Left renal pelvis (tissue), 4 donors: ENCODE measurements around the gene ITGAD. TPM values are rescaled to one million over a fixed set of nuclear protein-coding genes. Genes with fewer than 3 reads are reported as not detected.
"Not testable (repeated sequence)": the region's sequence is repeated elsewhere in the genome, so short reads cannot be mapped to it uniquely, and the experiment has no call there.

ENCODE experiments used
- DNase-seq, 4 donors: peaks; one replicate each; pipeline ENCODE4 v3.0.0-alpha.2; 2013; ENCODE audit warnings: low read depth in 4 of 4, low spot score in 3 of 4
- polyA plus RNA-seq, 4 donors: library from polyadenylated mRNA; unstranded; fragments of 120-200 nt; gene quantifications; one replicate each; pipeline ENCODE4 v1.2.1, GENCODE V29; 2013; ENCODE audit not compliant: insufficient read length in 4 of 4

The ITGAD gene
- polyA plus RNA-seq, 4 donors: 0.09 to 0.18 (median 0.10) TPM; not detected in 1

- no peak for DNase-seq
Measured at GRCh38 chr16:31428638-31429247, 35.6 kb downstream of the ITGAD start.

GRCh38 chr16:31429314-31429713 lies 36.2 kb downstream of the ITGAD start:
- DNase-seq: no peak

GRCh38 chr16:31429796-31430195 lies 36.7 kb downstream of the ITGAD start:
- DNase-seq: no peak

GRCh38 chr16:31430380-31431052 lies 37.4 kb downstream of the ITGAD start:
- no peak for DNase-seq

GRCh38 chr16:31435341-31436220 lies 42.4 kb downstream of the ITGAD start:
- DNase-seq: no peak

GRCh38 chr16:31436221-31437045 lies 43.3 kb downstream of the ITGAD start:
- no peak for DNase-seq

- no peak for DNase-seq
Measured at GRCh38 chr16:31438414-31438813, 45.3 kb downstream of the ITGAD start.

- DNase-seq: not testable (repeated sequence)
Measured at GRCh38 chr16:31439023-31439422, 45.9 kb downstream of the ITGAD start.

- DNase-seq: no peak
Measured at GRCh38 chr16:31439519-31439918, 46.4 kb downstream of the ITGAD start.

- DNase-seq: no peak
Measured at GRCh38 chr16:31440516-31441184, 47.5 kb downstream of the ITGAD start.

GRCh38 chr16:31441956-31442355 lies 48.8 kb downstream of the ITGAD start:
- DNase-seq: no peak

- not testable (repeated sequence) for DNase-seq
Measured at GRCh38 chr16:31445931-31446330, 52.8 kb downstream of the ITGAD start.

GRCh38 chr16:31451201-31451600 lies 58.1 kb downstream of the ITGAD start:
- no peak for DNase-seq

GRCh38 chr16:31451681-31452351 lies 58.7 kb downstream of the ITGAD start:
- no peak for DNase-seq

- no peak for DNase-seq
Measured at GRCh38 chr16:31452631-31453106, 59.5 kb downstream of the ITGAD start.

- no peak for DNase-seq
Measured at GRCh38 chr16:31453255-31454204, 60.4 kb downstream of the ITGAD start.

- no peak for DNase-seq
Measured at GRCh38 chr16:31455601-31456314, 62.6 kb downstream of the ITGAD start.

GRCh38 chr16:31456988-31457360 lies 63.8 kb downstream of the ITGAD start:
- DNase-seq: no peak
